GM21447 (cell line): ENCODE data around the gene AFG3L2.

Source experiments
- ATAC-seq: cut with Tn5 transposase; IDR thresholded peaks from one replicate; pipeline ENCODE4 v1.9.1; 2021; ENCODE audit not compliant: unreplicated experiment

AFG3L2 gene

GRCh38 chr18:12362473-12363174 is 14.4 kb downstream of the AFG3L2 start:
- ATAC-seq, result no peak

GRCh38 chr18:12361770-12362378 is 15.2 kb downstream of the AFG3L2 start:
- no peak for ATAC-seq

GRCh38 chr18:12359515-12359927 is 17.5 kb downstream of the AFG3L2 start:
- ATAC-seq, result no peak

GRCh38 chr18:12352188-12352587 is 24.8 kb downstream of the AFG3L2 start:
- no peak for ATAC-seq

GRCh38 chr18:12347895-12348294 is 29.1 kb downstream of the AFG3L2 start:
- no peak for ATAC-seq

GRCh38 chr18:12346240-12346565 is 30.8 kb downstream of the AFG3L2 start:
- ATAC-seq, result no peak

- ATAC-seq, result no peak
Measured at GRCh38 chr18:12345491-12346239, 31.4 kb downstream of the AFG3L2 start.

- ATAC-seq, result no peak
Measured at GRCh38 chr18:12342661-12343060, 34.4 kb downstream of the AFG3L2 start.

- no peak for ATAC-seq
Measured at GRCh38 chr18:12340945-12341660, 35.9 kb downstream of the AFG3L2 start.

- no peak for ATAC-seq
Measured at GRCh38 chr18:12338382-12338781, 38.6 kb downstream of the AFG3L2 start.

- no peak for ATAC-seq
Measured at GRCh38 chr18:12336887-12337286, 40.1 kb downstream of the AFG3L2 start.

GRCh38 chr18:12336171-12336613 is 40.8 kb downstream of the AFG3L2 start:
- ATAC-seq, result no peak

GRCh38 chr18:12335503-12335902 is 41.5 kb downstream of the AFG3L2 start:
- no peak for ATAC-seq

- no peak for ATAC-seq
Measured at GRCh38 chr18:12334863-12335262, 42.2 kb downstream of the AFG3L2 start.

GRCh38 chr18:12334366-12334808 is 42.6 kb downstream of the AFG3L2 start:
- no peak for ATAC-seq

GRCh38 chr18:12333506-12334290 is 43.3 kb downstream of the AFG3L2 start:
- ATAC-seq, result no peak

- no peak for ATAC-seq
Measured at GRCh38 chr18:12330766-12331165, 46.3 kb downstream of the AFG3L2 start.

- no peak for ATAC-seq
Measured at GRCh38 chr18:12329125-12329698, 47.8 kb downstream of the AFG3L2 start.

- ATAC-seq, result no peak
Measured at GRCh38 chr18:12328179-12328823, 48.7 kb downstream of the AFG3L2 start.
